Fibroblast of peridontal ligament (primary cell): ENCODE measurements around the gene STON2.

Experiments
- DNase-seq: peaks from one replicate; pipeline ENCODE4 v3.0.0-alpha.2; 2010; ENCODE audit errors: extremely low read depth

The STON2 gene

DNA sequence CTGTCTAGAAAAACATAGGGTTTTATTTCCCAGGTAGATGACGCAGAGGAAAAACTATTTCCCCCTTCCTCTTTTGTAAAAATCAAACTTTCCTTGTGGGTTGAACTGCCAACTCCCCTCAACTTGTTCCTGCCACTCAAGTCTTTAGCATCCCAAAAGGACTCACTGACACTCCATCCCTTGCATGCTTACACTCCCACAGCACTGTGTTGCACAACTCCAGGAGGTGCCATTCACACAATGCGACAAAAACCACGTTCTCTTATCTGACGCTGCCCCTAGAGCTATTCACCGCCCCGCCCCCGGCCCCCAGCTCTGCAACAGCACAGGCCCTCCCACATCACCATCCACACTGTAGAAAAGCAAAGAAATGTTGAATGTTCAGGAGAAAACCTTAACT, 16.9 kb upstream of the STON2 start:
- no peak for DNase-seq

DNA sequence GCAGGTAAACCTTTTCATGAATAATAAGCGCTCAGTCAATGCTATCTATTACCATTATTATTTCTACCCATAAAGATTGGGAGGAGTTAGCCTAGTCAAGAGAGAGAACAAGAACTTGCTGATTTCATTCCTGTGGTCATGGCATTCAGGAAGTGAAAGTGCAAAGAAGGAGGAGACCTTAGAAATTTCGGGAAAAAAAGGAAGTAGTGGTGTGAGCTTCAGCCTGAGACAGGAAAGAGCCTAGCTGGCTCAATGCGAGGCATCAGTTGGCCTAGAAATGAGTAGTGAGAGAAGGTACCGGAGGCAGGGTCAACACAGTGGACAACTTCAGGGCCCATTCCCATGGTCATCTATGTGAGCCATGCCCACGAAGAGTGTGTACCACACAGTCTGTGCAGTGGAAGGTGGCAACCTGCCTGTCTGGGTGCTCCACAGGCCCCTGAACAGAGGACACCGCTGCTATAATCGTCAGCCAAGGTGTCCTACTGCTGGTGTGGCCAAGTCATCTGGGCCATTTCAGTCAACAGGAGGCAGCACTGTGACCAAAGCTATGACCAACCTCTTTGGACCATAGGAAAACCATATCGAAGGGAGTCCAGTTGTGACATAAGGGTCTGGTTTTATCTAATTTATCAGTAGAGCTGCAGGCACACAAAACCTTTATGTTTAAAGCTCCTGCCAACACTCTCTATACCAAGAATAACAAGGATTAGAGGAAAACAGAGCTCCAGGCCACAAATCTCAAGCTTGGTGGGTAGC, 16.2 kb upstream of the STON2 start:
- no peak for DNase-seq

DNA sequence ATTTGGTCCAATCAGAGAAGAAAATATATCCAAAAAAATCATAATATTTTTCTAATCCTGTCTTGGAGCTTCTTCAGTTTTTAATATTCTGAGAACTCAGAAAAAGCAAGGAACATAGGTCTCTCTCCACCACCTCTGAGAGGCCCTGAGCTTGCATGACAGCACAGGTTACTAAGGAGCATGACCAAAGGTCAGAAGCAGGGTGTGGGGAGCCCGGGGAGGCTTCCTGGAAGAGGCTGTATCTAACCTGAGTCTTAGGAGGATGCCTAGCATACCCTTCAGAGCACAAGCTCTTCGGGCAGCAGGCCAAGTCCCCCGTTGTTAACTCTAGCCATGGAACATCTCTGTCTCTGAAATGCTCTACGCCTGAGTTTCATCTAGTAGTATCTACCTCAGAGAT, 15.7 kb upstream of the STON2 start:
- DNase-seq = no peak

DNA sequence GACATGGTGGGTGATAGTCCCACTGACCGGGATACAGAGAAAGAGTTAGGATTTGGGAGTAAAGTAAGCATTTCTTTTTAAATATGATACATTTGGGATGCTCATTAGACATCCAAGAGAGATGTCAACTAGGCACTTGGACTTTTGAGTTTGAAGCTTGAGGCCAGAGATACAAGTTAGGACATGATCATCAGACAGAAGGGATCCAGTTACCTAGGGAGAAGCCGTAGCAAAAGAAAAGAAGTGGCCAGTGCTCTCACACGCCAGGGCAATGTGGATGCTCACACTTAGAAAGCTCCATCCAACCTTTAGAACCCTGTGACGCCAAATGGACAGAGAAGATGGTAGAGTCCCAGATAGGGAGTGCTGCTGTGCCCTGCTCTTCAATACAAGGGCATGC, 14.0 kb upstream of the STON2 start:
- DNase-seq = no peak

DNA sequence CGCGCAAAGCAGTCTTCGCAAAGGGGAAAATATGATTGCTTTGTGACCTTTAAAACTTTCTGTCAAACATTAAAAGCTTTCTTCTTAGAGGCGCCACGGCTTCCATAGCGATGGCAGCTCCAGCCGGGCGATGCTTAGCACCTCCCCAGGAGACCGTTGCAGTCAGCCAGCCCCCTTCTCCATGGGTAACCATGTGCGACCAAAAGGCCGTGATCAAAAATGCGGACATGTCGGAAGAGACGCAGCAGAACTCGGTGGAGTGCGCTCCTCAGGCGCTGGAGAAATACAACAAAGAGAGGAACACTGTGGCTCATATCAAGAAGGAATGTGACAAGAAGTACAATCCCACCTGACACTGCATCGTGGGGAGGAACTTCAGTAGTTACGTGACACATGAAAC, 12.7 kb upstream of the STON2 start:
- no peak for DNase-seq

DNA sequence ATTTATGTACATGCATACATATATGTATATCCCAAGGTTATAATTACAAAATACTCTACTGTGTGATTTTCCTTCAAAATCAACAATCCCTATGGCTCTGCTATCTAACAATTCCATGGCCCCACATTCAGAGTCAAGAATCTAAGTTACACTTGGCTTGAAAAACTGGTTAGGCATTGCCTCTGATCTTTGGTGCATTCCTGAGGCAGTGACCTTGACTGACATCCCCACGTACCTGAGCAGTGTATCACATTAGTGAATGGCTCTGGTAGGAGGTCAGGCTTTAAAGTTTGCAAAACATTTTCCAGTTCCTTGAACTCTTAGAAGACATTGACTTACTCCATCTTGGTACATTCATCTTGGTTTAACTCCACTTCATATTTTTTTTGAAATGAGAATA, 8.5 kb upstream of the STON2 start:
- no peak for DNase-seq

DNA sequence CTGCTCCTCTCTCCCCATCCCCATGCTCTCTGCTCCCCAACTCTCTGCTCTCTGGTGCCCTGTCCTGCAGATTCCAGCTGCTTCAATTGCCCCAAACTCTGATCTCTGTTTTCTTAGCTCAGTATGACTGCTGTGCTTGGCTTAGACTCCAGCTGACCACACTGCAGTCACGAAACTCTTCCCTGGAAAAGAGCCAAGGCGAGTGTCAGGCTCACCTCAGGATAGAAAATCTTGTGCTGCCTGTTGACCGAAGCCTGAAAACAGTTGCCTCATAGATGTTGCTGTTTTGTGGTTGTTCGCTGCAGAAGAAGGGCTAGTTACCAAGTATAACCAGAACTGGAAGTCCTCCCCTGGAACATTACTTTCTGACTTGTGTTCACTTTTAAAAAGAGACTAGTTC, 6.7 kb upstream of the STON2 start:
- peak; percentile 54 for DNase-seq

DNA sequence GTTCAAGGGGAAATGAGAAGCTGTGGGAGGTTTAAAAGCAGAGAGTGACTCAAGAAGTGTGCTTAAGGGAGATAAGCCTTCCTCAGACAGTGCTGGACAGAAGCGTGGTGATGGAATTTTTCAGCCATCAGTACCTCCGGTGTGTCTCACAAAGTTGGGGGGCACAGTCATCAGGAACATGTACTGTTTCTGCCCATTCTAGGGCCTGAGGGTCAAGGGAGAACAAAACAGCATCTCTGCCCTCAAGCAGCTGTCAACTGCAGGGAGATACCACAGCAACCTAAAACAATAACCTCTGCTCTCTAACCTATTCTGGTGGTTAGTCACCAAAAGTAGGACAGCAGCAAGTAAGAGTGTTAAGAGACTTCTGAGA, 2.0 kb upstream of the STON2 start:
- peak; percentile 60 for DNase-seq

DNA sequence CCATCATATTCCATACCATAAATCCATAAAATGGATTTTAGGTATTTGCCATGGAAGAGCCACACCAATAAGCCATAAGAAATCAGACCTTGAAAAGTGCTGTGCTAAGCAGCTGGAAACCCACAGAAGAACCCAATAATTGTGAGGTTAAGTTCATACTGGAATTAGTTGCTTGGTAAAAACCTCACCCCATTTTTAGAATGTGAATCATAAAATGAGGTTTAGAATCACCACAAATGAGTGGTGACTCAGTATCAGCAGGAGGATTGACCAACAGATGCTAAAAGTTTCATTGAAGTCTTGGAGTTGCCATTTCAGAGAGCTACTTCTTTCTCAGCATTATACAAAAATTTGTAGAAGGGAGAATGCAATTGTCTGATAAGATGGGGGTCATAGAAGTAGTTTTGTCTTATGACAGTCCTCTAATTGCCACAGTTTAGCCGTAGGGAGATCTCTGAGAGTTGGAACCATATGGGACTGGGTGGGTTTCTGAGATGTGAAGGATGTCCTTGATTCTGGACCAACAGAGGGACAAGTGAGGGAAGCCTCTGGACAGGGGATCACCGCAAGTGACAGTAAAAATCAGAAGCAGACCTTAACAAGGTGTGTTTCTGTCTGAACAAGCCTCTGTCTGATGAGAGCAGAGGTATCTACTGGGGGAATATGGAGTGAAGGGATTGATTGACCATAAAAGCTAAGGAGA, 1.4 kb upstream of the STON2 start:
- DNase-seq = peak; percentile 99

DNA sequence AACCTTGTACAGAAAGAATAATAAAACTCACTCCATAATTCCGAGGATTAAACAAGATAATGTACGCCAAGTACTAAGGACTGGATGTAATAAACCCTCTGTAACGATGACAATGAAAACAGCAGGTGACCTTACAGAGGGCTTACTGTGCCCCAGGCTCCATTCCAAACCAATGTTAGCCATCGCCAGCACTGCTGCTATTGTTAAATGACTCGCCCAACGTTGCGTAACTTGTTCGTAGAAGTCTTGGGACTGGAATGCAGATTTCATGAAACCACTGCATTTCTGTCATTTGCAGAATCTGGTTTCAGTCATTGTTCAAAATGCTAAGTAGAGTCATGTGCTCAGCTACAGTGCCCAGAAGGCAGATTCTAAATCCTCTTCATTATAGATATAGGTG, 728 bp upstream of the STON2 start:
- DNase-seq = peak; percentile 100

DNA sequence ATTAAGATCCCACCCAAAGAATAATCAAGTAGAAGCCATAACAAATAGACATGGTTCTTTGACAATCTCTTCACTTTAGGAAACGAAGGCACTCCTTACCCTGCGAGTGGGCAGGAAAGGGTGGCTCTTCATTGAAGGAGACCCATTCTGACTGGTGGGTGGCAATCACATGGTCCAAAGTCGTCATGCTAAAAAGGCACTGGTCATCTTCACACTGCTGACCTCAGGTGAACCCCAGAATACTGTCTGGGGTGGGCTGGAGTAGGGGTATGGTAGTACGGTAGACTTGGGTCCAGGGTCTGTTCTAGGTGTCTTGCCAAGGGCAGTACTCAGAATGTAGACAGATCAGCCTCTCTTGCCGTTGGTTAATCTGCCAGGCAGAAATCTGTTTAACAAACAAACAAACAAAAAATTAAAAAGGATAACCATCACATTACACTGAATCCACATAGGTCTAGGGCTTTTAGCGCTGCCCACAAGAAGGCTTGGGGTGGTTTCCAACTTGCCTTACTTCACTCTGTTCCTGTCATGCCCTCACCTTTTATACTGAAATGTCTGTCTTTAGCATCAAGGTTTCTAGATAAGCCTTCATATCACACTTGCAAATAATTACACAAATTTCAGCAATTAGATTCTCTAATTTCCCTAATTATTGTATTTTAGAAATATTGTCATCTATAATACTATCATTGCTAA, 1.8 kb downstream of the STON2 start:
- DNase-seq = no peak

DNA sequence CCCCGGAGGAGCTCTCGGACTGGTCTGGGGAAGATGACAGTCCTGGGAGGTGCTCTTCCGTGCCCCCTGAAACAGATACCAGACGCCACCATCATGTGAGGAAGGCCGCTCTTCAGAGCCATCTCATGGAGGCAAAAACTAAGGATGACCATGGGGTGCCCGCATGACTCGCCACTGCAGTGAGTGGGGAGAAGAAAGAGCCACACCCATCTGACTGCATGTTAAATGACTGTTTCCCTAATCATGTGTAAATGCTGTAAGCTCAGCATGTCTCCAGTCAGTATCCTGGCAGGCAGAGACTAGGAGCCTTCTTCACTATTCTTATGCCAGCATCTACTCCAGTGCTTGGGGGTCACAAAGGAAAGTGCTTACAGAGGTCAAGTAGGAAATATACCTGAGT, 4.0 kb downstream of the STON2 start:
- DNase-seq = peak; percentile 41

DNA sequence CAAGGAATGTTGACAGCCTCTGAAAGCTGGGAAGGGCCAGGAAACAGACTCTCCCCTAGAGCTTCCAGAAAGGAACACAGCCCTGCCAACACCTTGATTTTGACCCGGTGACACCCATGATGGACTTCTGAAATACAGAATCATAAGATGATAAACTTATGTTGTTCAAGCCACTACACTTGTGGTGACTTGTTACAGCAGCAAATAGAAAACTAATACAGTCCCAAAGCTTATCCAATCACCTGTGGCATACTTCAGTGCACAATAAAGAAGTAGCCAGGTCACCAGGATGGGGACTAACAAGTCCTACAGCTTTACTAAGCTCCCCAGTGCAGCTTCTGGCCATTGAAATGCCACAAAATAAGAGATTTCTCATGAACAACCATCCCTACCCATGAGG, 5.4 kb downstream of the STON2 start:
- no peak for DNase-seq

DNA sequence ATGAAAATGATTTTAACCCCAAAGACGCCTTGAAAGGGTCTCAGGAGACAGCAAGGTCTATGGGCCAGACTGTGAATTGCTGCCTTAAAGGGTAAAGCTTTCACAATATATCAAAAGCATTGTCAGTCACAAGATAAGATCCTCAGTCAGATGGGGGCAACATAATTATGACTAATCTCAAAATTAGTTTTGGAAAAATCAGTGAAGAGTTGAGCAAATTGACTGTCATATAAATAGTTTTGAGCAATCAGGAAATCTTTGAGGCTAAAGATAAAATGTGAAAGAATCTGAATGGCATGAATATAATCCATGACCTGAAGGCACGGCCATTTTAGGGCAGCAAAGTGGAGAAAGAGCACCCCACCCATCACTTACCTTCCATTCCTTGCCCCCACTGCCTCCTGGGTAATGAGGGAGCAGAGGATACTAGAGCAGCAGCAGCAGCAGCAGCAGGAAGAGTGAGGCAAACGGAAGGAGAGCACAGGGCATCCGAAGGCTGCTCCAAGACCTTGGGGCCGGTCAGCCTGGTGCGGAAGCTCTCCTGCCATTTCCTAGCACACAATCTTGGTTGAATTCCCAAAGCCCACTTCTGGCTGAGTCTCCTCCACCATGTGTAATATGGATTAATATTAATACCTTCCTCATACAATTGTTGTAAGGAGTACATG, 7.0 kb downstream of the STON2 start:
- peak; percentile 42 for DNase-seq

DNA sequence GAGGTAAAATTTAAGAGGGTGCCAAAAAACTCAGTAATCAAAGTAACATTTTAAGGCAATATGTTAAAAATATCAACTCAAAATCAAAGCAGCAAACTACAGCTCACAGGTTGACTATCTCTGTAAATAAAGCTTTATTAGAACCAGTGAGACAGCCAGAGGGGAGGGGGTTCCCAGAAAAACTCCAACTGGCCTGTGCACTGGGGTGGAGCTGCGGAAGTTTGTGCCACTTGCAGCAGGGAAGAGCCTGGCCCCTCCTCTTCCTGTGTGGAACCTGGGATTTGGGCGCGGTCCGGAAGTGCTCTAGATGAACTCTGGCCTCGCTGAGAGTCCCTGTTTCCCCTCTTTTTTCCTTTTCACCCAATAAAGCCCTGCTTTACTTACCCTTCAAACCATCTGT, 8.1 kb downstream of the STON2 start:
- no peak for DNase-seq

DNA sequence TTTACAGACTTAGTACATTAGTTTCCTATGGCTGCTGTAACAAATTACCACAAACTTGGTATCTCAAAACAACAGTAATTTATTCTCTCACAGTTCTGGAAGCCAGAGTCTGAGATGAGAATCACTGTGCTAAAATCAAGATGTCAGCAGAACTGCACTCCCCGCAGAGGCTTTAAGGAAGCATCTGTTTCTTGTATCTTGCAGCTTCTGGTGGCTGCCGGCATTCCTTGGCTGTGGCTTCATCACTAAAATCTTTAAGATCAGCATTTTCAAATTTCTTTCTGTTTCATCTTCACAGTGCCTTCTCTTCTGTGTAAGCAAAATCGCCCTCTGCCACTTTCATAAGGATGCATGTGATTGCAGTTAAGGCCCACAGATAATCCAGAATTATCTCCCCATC, 9.4 kb downstream of the STON2 start:
- peak; percentile 47 for DNase-seq

DNA sequence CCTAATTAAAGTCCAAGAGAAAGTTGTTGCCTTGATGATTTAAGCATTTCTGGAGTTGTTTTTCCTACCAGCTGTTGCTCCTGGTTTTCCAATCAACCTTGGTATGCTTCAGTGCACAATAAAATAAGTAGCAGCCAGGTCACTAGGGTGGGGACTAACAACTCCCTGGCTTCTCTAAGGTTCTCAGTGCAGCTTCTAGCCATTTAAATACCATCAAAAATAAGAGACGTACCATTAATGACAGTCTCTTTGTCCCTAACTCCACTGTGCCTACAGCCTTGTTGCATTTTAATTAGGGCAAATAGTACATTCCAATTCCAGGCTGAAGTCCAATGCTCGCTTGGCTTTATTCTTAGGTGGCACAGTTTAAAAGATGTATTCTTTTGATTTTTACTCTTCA, 11.8 kb downstream of the STON2 start:
- no peak for DNase-seq

DNA sequence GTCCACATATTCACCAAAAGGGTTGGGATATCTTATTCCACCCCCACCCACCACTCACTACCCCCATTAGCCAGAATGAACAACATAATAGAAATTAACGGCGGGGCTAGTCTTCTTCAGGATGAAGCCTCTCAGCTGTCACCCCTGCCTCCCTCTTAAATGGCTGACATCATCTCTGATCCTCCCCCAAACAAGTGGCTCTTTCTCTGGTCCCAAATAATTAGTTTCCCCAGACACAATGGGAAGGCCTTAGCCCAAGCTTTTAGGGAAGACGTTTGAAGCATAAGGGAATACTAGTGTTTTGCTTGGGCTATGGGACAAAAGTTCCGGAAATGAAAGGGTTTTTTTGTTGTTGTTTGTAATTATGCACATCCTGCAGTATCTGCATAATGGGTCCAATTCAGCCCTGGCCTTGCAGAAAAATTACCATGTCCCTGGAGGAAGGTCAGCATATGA, 13.8 kb downstream of the STON2 start:
- no peak for DNase-seq

DNA sequence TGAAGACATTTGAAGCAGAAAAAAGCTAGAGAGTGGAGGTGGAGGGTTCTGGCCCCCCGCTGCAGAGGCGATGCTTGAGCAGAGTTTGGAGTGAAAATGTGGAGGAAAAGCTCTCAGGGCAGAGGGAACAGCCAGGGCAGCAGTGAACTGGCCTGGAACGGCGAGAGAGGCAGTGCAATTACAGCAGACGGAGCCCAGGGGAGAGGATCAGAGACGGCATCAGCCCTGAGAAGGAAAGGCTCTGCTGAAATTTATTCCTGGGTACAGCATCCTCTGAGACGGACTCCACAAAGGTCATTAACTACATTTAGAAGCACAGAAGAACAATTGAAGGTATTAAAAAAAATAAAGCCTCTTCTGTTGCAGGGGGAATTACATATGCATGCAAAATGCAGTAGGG, 14.2 kb downstream of the STON2 start:
- no peak for DNase-seq

DNA sequence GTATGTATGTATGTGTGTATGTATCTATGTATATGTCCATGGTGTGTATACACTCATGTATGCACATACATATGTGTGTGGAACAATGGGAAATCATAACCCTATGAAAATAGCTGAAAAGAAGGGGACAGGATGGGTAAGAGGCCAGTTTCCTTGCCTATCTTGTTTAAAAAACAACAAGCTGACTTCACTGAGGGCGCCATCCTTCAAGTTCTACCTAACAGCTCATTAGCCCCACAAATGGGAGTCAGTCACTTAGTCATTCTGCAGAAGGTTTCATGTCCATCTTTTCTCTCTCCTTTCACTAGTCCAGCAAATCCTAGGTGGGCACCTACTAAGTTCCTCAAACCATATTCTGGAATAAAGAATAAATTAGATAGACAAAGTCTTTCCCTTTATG, 14.7 kb downstream of the STON2 start:
- DNase-seq = no peak

DNA sequence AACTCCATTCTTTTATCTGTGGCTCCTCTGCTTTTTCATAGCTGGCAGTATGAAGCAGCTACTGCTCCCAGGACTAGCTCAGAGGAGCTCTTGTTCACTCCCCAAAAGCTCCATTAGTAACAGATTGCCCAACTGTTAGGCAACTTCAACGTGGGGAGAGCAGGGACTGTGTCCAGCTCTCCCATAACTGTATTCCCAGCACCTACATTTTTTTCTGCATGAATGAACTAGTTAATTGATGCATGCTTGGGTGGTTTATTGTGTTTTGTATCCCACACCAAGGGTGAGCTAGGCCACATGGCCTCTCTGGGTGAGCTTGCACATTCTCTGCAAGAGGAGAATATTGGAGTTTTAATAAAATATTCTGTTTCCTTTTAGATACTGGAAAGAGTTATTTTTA, 15.2 kb downstream of the STON2 start:
- DNase-seq = peak; percentile 96

DNA sequence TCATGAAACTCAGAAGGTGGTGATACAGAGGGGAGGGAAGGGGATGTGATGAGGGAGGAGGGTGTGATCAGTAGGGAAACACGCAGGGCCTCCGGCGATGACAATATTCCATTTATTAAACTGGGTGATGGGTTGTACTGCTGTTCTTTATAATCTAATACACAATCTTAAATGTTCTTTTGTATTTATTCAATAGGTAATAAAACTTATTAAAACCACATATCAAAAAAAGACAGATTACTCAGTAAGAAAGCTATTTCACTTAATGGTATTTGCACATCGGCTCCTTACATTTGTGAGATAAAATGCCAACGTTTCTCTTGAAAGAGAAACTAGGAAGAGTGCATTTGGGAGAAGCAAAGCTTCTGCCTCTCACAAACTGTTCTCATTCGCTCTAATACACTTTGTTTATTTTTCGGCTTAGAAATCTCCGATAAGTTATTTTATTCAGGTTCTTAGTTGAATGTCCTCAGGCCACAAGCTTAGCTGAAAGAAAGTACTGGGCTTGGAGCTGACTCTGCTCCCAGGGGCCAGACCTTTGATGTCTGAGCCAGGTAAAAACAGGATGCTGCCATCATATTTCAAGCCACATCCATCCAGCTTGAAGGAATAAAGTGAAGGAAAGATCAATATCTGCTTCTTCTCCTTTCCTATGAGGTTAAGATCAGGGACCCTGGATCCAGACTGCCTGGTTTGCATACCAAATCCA, 17.5 kb downstream of the STON2 start:
- DNase-seq = no peak
